ENCODE measurements around the gene NOL7. TPM values are rescaled to one million over a fixed set of nuclear protein-coding genes. Genes with fewer than 3 reads are reported as not detected.

Gene NOL7
- total and polyA plus RNA-seq, 2 donors (not counting 1 experiment from before 2014, with no cell fraction given), result 24.7 to 58.3 TPM

DNA sequence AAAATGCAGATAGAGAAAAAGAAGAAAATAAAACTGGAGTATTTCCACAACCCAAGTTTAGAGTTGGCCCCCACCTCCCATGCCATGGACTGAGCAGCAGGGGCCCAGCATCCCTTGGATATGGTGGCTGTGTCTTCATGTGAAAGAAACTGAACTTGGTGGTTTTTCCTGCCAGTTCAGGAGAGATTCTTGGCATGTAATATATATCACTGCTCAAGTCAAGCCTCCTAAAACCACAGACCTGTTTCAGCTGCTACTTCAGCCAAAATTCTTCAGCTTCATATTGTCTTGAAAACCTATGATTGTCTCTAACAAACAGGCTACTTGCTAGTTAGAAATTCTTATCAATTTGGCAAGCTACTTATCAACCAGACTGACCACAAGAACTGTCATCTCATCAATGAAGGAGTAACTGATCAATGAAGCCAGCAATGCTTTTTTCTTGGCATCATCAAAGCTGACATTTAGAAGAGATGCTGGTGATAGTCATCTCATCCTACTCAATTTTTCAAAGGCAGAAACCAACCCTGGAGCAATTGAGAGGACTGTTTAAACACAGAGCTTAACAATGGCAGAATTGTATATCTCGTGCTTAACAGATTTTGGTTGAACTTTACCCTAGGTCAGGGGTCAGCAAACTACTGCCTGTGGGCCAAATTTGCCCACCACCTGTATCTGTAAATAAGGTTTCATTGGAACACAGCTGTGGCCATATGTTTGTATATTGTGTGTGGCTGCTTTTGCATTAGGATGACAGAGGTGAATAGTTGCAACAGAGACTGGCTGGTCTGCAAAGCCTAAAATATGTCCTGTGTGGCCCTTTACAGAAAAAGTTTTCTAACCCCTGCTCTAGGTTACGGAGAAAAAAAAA, 10.4 kb upstream of the NOL7 start:
- Histone ChIP-seq H3K9ac (ENCODE audit: low read length) (no peak overlapping the region), H3K9me3 (ENCODE audit: control extremely low read depth in 1 of 3, control insufficient read depth in 2 of 3, insufficient read depth in 1 of 3, low read length in 2 of 3) (no peaks in the 10 kb centered on the region), H3K36me3 (replicated peaks in 1 of 2; ENCODE audit: control extremely low read depth in 1 of 2, control insufficient read depth in 1 of 2, extremely low read depth in 1 of 2, insufficient read depth in 2 of 2, low read length in 1 of 2) (peaks cover 0 to 19% of the 10 kb centered on the region in 2 experiments), H4K20me1 (ENCODE audit: control insufficient read depth, insufficient read depth, low read length, poor library complexity, severe bottlenecking) (no peaks in the 10 kb centered on the region), H3K27ac (ENCODE audit: low read length in 2 of 2) (no peak overlapping the region), H3K4me1 (ENCODE audit: control insufficient read depth in 2 of 2, insufficient read depth in 2 of 2, low read length in 2 of 2) (no peaks in the 10 kb centered on the region), H3K4me2 (replicated peaks; ENCODE audit: low read depth, low read length, poor library complexity, severe bottlenecking) (no peak overlapping the region), H3K27me3 (replicated peaks in 1 of 4; ENCODE audit: control extremely low read depth in 1 of 4, control insufficient read depth in 3 of 4, insufficient read depth in 4 of 4, low read length in 3 of 4) (no peaks in the 10 kb centered on the region), H3K79me2 (ENCODE audit: control insufficient read depth, insufficient read depth, low read length) (no peaks in the 10 kb centered on the region), H3K4me3 (ENCODE audit: control extremely low read depth in 1 of 5, extremely low read depth in 1 of 5, insufficient read depth in 1 of 5, low read depth in 2 of 5, low read length in 4 of 5) (no peak overlapping the region), H2AFZ (ENCODE audit: insufficient read depth, low read depth, low read length, poor library complexity, severe bottlenecking) (no peak overlapping the region)
- H3K27ac Mint-ChIP-seq, result no peak overlapping the region
- H3K27me3 Mint-ChIP-seq, result no peaks in the 10 kb centered on the region
- no peak for TF ChIP-seq EZH2 (IDR thresholded peaks at IDR 0.05; ENCODE audit: borderline replicate concordance, insufficient read depth, low read depth, low read length, poor library complexity, severe bottlenecking)
- TF ChIP-seq, protein P1, sequence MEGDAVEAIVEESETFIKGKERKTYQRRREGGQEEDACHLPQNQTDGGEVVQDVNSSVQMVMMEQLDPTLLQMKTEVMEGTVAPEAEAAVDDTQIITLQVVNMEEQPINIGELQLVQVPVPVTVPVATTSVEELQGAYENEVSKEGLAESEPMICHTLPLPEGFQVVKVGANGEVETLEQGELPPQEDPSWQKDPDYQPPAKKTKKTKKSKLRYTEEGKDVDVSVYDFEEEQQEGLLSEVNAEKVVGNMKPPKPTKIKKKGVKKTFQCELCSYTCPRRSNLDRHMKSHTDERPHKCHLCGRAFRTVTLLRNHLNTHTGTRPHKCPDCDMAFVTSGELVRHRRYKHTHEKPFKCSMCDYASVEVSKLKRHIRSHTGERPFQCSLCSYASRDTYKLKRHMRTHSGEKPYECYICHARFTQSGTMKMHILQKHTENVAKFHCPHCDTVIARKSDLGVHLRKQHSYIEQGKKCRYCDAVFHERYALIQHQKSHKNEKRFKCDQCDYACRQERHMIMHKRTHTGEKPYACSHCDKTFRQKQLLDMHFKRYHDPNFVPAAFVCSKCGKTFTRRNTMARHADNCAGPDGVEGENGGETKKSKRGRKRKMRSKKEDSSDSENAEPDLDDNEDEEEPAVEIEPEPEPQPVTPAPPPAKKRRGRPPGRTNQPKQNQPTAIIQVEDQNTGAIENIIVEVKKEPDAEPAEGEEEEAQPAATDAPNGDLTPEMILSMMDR (IDR thresholded peaks at IDR 0.05), result no peak
- DNase-seq (no peak), ATAC-seq (ENCODE audit: low read depth) (no peak)
- intact Hi-C loops (cut with micrococcal nuclease), result no loop called here
- POLR2A ChIA-PET, result no interaction called here
- no peak overlapping the region for H3K4me3 Mint-ChIP-seq
- H3K9me3 Mint-ChIP-seq (ENCODE audit: insufficient read depth), result no peaks in the 10 kb centered on the region
- CTCF ChIA-PET, result interaction anchor here (1.0 to 1.8 kb wide), 2 partner anchors 14 to 20 kb away, joined by 3 to 4 read pairs; no protein-coding TSS in a partner anchor
- no peaks in the 10 kb centered on the region for H3K4me1 Mint-ChIP-seq
- WGBS (ENCODE audit: insufficient coverage), result 89% methylated on average over 1 of the region's 2 CpGs

DNA sequence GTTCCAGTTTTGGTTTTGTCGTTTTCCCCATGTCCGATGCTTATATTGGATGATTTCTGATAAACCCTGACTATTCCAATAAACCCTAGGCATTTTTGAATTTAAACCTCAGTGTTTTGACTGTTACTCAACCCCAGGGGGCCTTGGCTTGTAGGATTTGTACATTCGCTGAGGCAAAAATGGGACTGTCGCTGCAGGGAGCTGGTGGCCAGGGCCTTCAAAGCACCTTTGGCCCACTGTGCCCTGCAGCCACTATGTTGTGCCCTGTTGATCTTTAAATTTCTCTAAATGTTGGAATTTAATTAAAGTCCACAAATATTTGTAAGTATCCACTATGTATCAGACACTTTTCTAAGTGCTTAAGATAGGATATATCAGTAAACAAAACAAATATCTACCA, 9.5 kb upstream of the NOL7 start:
- H3K4me3 ChIP-seq (ENCODE audit: control extremely low read depth in 1 of 5, extremely low read depth in 1 of 5, insufficient read depth in 1 of 5, low read depth in 2 of 5, low read length in 4 of 5), result no peak overlapping the region
- no peak overlapping the region for H3K27ac ChIP-seq (ENCODE audit: low read length in 2 of 2)
- H3K4me1 ChIP-seq (ENCODE audit: control insufficient read depth in 2 of 2, insufficient read depth in 2 of 2, low read length in 2 of 2), result no peaks in the 10 kb centered on the region
- no peak for ATAC-seq (ENCODE audit: low read depth)
- no peak for DNase-seq
- H3K4me1 Mint-ChIP-seq, result no peaks in the 10 kb centered on the region
- no peaks in the 10 kb centered on the region for H4K20me1 ChIP-seq (ENCODE audit: control insufficient read depth, insufficient read depth, low read length, poor library complexity, severe bottlenecking)
- H3K27me3 Mint-ChIP-seq, result no peaks in the 10 kb centered on the region
- H3K79me2 ChIP-seq (ENCODE audit: control insufficient read depth, insufficient read depth, low read length), result no peaks in the 10 kb centered on the region
- H3K9me3 ChIP-seq (ENCODE audit: control extremely low read depth in 1 of 3, control insufficient read depth in 2 of 3, insufficient read depth in 1 of 3, low read length in 2 of 3), result no peaks in the 10 kb centered on the region
- no peak overlapping the region for H3K4me3 Mint-ChIP-seq
- H3K27ac Mint-ChIP-seq, result no peak overlapping the region
- no peak overlapping the region for H2AFZ ChIP-seq (ENCODE audit: insufficient read depth, low read depth, low read length, poor library complexity, severe bottlenecking)
- ChIA-PET POLR2A (no interaction called here), CTCF (interaction anchor here (1.0 kb wide), 1 partner anchor 15 kb away, joined by 3 read pairs; no protein-coding TSS in a partner anchor)
- no peak overlapping the region for H3K4me2 ChIP-seq (replicated peaks; ENCODE audit: low read depth, low read length, poor library complexity, severe bottlenecking)
- no peaks in the 10 kb centered on the region for H3K27me3 ChIP-seq (replicated peaks in 1 of 4; ENCODE audit: control extremely low read depth in 1 of 4, control insufficient read depth in 3 of 4, insufficient read depth in 4 of 4, low read length in 3 of 4)
- peaks cover 0 to 16% of the 10 kb centered on the region in 2 experiments for H3K36me3 ChIP-seq (replicated peaks in 1 of 2; ENCODE audit: control extremely low read depth in 1 of 2, control insufficient read depth in 1 of 2, extremely low read depth in 1 of 2, insufficient read depth in 2 of 2, low read length in 1 of 2)
- intact Hi-C loops (cut with micrococcal nuclease), result no loop called here
- 100% methylated on average over 2 of the region's 4 CpGs for WGBS (ENCODE audit: insufficient coverage)
- no peaks in the 10 kb centered on the region for H3K9me3 Mint-ChIP-seq (ENCODE audit: insufficient read depth)
- TF ChIP-seq, protein P1 (IDR thresholded peaks at IDR 0.05), result no peak
- H3K9ac ChIP-seq (ENCODE audit: low read length), result no peak overlapping the region

Data from B cell (primary cell).